ENCODE measurements around the gene NDOR1.

DNA sequence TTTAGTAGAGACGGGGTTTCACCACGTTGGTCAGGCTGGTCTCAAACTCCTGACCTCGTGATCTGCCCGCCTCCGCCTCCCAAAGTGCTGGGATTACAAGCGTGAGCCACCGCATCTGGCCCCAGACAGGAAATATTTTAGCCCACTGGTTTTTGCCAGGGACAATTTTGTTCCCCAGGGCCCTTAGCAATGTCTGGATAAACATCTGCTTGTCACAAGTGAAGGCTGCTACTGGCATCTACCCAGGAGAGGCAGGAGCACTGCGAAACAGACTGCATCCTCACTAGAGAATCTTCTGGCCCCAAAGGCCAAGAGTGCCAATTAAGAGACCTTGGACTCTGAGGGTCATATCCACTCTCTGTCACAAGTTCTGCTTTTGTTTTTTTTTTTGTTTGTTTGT is 2.5 kb upstream of the NDOR1 start:
- no peak for TF ChIP-seq CTCF (conservative IDR thresholded peaks at IDR 0.05 in 1 of 2, IDR thresholded peaks at IDR 0.05 in 1 of 2; ENCODE audit: extremely low read depth in 1 of 2, insufficient read depth in 1 of 2, low read depth in 1 of 2, low read length in 2 of 2)
- TF ChIP-seq EZH2 (IDR thresholded peaks at IDR 0.05; ENCODE audit: borderline replicate concordance, low read length) = no peak
